Neuronal stem cell (in vitro differentiated cells): ENCODE results near the gene RUFY4.

ENCODE experiments used
- DNase-seq: peaks from one replicate; pipeline ENCODE4 v3.0.0-alpha.2; 2013; ENCODE audit warnings: low spot score
- H2AFZ ChIP-seq: one replicate; pipeline ENCODE4 v1.6.1; 2013; ENCODE audit warnings: mild to moderate bottlenecking, low read length, inconsistent platforms
- H2AK5ac ChIP-seq: 2 replicates; pipeline ENCODE4 v1.6.1; 2013; ENCODE audit warnings: low read depth, mild to moderate bottlenecking, inconsistent platforms, low read length, moderate library complexity, mixed read lengths
- H2BK120ac ChIP-seq: 2 replicates; pipeline ENCODE4 v1.6.1; 2013; ENCODE audit warnings: low read depth, mild to moderate bottlenecking, inconsistent platforms, low read length, moderate library complexity, mixed read lengths
- H2BK12ac ChIP-seq: one replicate; pipeline ENCODE4 v1.6.1; 2013; ENCODE audit warnings: low read length, inconsistent platforms
- H2BK15ac ChIP-seq: 2 replicates; pipeline ENCODE4 v1.6.1; 2013; ENCODE audit warnings: mild to moderate bottlenecking, low read length, inconsistent platforms, mixed read lengths
- H2BK5ac ChIP-seq: one replicate; pipeline ENCODE4 v1.6.1; 2013; ENCODE audit warnings: inconsistent platforms, mild to moderate bottlenecking, low read length, moderate library complexity
- H3K14ac ChIP-seq: one replicate; pipeline ENCODE4 v1.6.1; 2013; ENCODE audit warnings: low read length, inconsistent platforms
- H3K18ac ChIP-seq: 2 replicates; pipeline ENCODE4 v1.6.1; 2013; ENCODE audit warnings: low read length, inconsistent platforms
- H3K23ac ChIP-seq: 2 replicates; pipeline ENCODE4 v1.6.1; 2013; ENCODE audit warnings: low read depth, mild to moderate bottlenecking, mixed read lengths, low read length, inconsistent platforms; ENCODE audit not compliant: poor library complexity
- H3K27ac ChIP-seq: replicated peaks from 3 replicates; pipeline ENCODE4 v1.5.1; 2013; ENCODE audit warnings: low read length, inconsistent platforms
- H3K27me3 ChIP-seq, 3 experiments: 2 replicates each; pipeline ENCODE4 v1.6.1; 2013; ENCODE audit warnings: low read length in 3 of 3, mild to moderate bottlenecking in 2 of 3, inconsistent platforms in 1 of 3, low read depth in 1 of 3, mixed read lengths in 1 of 3, moderate library complexity in 1 of 3; ENCODE audit not compliant: control insufficient read depth in 3 of 3, insufficient read depth in 3 of 3
- H3K36me3 ChIP-seq, 2 donors: replicated peaks in 1 of 2; 2 replicates each; pipeline ENCODE4 v1.6.1; 2013; ENCODE audit warnings: low read length in 2 of 2; ENCODE audit not compliant: control insufficient read depth in 2 of 2, insufficient read depth in 2 of 2
- H3K4ac ChIP-seq: 2 replicates; pipeline ENCODE4 v1.6.1; 2013; ENCODE audit warnings: inconsistent platforms, mild to moderate bottlenecking, low read length, moderate library complexity
- H3K4me1 ChIP-seq, 2 donors: 1 replicate in 1 of 2; 2 replicates in 1 of 2; pipeline ENCODE4 v1.6.1; 2013; ENCODE audit warnings: low read length in 2 of 2, low read depth in 1 of 2; ENCODE audit not compliant: control insufficient read depth in 2 of 2, insufficient read depth in 1 of 2
- H3K4me2 ChIP-seq: one replicate; pipeline ENCODE4 v1.6.1; 2013; ENCODE audit warnings: mild to moderate bottlenecking, low read length, inconsistent platforms; ENCODE audit not compliant: insufficient read depth, poor library complexity, severe bottlenecking
- H3K4me3 ChIP-seq, 2 donors: 2 replicates each; pipeline ENCODE4 v1.5.1; 2013; ENCODE audit warnings: low read length in 2 of 2, mild to moderate bottlenecking in 2 of 2, inconsistent platforms in 1 of 2, moderate library complexity in 1 of 2
- H3K79me1 ChIP-seq: one replicate; pipeline ENCODE4 v1.6.1; 2013; ENCODE audit warnings: low read depth, mild to moderate bottlenecking, inconsistent platforms, low read length, moderate library complexity
- H3K9ac ChIP-seq: one replicate; pipeline ENCODE4 v1.6.1; 2013; ENCODE audit warnings: mild to moderate bottlenecking, low read depth, low read length, inconsistent platforms; ENCODE audit not compliant: poor library complexity
- H3K9me3 ChIP-seq, 2 donors: replicated peaks in 1 of 2; 2 replicates each; pipeline versions ENCODE3 to v1.6.1; 2013; ENCODE audit warnings: low read length in 2 of 2, mild to moderate bottlenecking in 2 of 2, inconsistent platforms in 1 of 2, low read depth in 1 of 2, mixed read lengths in 1 of 2, moderate library complexity in 1 of 2; ENCODE audit not compliant: control insufficient read depth in 2 of 2, insufficient read depth in 1 of 2
- H4K8ac ChIP-seq: one replicate; pipeline ENCODE4 v1.6.1; 2013; ENCODE audit warnings: low read depth, mild to moderate bottlenecking, inconsistent platforms, low read length, moderate library complexity
- H4K91ac ChIP-seq: one replicate; pipeline ENCODE4 v1.6.1; 2013; ENCODE audit warnings: low read length, low read depth, mild to moderate bottlenecking, inconsistent platforms; ENCODE audit not compliant: poor library complexity
- WGBS, 2 donors: extraction: QIAGEN DNeasy Blood & Tissue Kit; methylation state at CpG; one replicate each; pipeline ENCODE4 v1.1.7; 2013; ENCODE audit warnings: missing lambda C conversion rate in 2 of 2, mixed read lengths in 1 of 2; ENCODE audit not compliant: insufficient read length in 2 of 2, insufficient replicate concordance in 1 of 2; ENCODE audit errors: extremely low coverage in 2 of 2; 5-methylcytosine and 5-hydroxymethylcytosine counted together

Gene RUFY4

GRCh38 chr2:218083352-218083676 is 14.3 kb downstream of the RUFY4 start:
- Histone ChIP-seq H3K4me2 (no peak overlapping the region), H2BK5ac (no peak overlapping the region)
- WGBS, 2 donors, result no CpG with 5 or more reads among the region's 3 CpGs

DNA sequence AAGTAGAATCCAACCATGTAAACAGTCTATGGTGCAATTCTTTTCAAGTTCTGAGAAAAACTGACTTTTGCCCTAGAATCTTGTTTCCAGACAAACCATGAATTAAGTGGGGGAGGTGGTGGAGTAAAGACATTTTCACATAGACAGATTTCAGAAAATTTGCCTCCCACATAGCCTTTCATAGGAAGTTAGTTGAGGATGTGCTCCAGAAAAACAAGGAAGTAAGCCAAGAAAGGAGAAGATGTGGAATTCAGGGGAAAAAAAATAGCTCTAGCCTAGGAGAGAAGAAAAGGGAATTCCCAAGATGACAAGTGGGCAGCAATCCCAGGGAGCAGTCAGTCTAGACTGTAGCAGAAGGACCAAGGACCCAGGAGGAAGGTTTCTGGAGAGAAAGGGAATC is 17.4 kb downstream of the RUFY4 start:
- Histone ChIP-seq H3K79me1 (no peaks in the 10 kb centered on the region), H2BK5ac (no peak overlapping the region), H3K9me3 (peaks cover 0 to 3% of the 10 kb centered on the region in 2 donors), H3K14ac (no peak overlapping the region), H3K36me3 (no peaks in the 10 kb centered on the region), H4K8ac (no peak overlapping the region), H3K27ac (no peak overlapping the region), H3K23ac (no peak overlapping the region), H3K27me3 (no peaks in the 10 kb centered on the region), H3K4me1 (peaks cover 0 to 2% of the 10 kb centered on the region in 2 donors), H2BK12ac (no peak overlapping the region), H2AFZ (no peak overlapping the region), H2BK120ac (no peak overlapping the region), H3K4me3 (no peak overlapping the region), H4K91ac (no peak overlapping the region), H3K9ac (no peak overlapping the region), H2BK15ac (no peak overlapping the region), H3K4me2 (no peak overlapping the region), H3K18ac (no peak overlapping the region), H2AK5ac (no peak overlapping the region), H3K4ac (no peak overlapping the region)
- no peak for DNase-seq

More at GRCh38 chr2:218083352-218083676, 14.3 kb downstream of the RUFY4 start:
- Histone ChIP-seq H2BK12ac (no peak overlapping the region), H2BK120ac (no peak overlapping the region), H4K91ac (no peak overlapping the region), H3K27me3 (no peaks in the 10 kb centered on the region), H3K4me1 (peaks cover 0 to 2% of the 10 kb centered on the region in 2 donors), H2AFZ (no peak overlapping the region), H3K27ac (no peak overlapping the region), H3K18ac (no peak overlapping the region), H3K36me3 (no peaks in the 10 kb centered on the region), H3K79me1 (no peaks in the 10 kb centered on the region), H2BK15ac (no peak overlapping the region), H4K8ac (no peak overlapping the region), H3K9ac (no peak overlapping the region), H3K14ac (no peak overlapping the region), H2AK5ac (no peak overlapping the region), H3K4ac (no peak overlapping the region), H3K23ac (no peak overlapping the region), H3K9me3 (no peaks in the 10 kb centered on the region), H3K4me3 (no peak overlapping the region)
- DNase-seq, result no peak

GRCh38 chr2:218089259-218089658 is 20.2 kb downstream of the RUFY4 start:
- H3K9me3 ChIP-seq, result peaks cover 0 to 3% of the 10 kb centered on the region in 2 donors
- H3K4me3 ChIP-seq, result peak overlapping the region in 1 of 2 donors; percentile 44
- no peaks in the 10 kb centered on the region for H3K36me3 ChIP-seq
- no peak overlapping the region for H4K91ac ChIP-seq
- no peak overlapping the region for H3K23ac ChIP-seq
- H3K9ac ChIP-seq, result peak overlapping the region; percentile 3
- no peak overlapping the region for H3K27ac ChIP-seq
- no peak overlapping the region for H3K4me2 ChIP-seq
- no peak overlapping the region for H4K8ac ChIP-seq
- H2BK120ac ChIP-seq, result no peak overlapping the region
- no CpG with 5 or more reads among the region's 8 CpGs for WGBS, 2 donors
- H2AFZ ChIP-seq, result no peak overlapping the region
- no peak overlapping the region for H3K4ac ChIP-seq
- H3K14ac ChIP-seq, result peak overlapping the region; percentile 13
- H2AK5ac ChIP-seq, result no peak overlapping the region
- H2BK12ac ChIP-seq, result no peak overlapping the region
- no peak overlapping the region for H2BK15ac ChIP-seq
- peak overlapping the region; percentile 10 for H2BK5ac ChIP-seq
- no peak for DNase-seq
- no peaks in the 10 kb centered on the region for H3K4me1 ChIP-seq
- H3K27me3 ChIP-seq, result no peaks in the 10 kb centered on the region
- H3K18ac ChIP-seq, result peak overlapping the region; percentile 35
- H3K79me1 ChIP-seq, result no peaks in the 10 kb centered on the region

DNA sequence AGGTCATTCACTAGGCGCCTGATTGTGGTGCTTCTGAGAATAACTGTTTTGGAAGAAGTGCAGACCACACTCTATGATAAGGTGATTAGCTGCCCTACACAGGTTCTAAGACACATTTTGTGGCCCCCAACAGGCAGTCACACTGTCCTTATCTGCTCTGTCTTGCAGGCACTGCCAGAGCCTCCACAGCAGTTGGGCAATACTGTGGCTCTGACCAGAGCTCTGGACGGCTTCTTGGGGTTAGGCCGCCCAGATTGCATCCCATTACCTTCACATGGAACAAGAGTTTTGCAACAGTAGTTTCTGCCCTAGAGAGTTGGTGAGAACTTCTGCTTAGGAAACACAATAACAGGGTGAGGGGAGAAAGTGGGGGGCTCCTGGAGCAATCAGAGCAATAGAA is 22.7 kb downstream of the RUFY4 start:
- Histone ChIP-seq H3K9ac (no peak overlapping the region), H2BK12ac (no peak overlapping the region), H4K8ac (no peak overlapping the region), H2BK5ac (no peak overlapping the region), H3K4me3 (no peak overlapping the region), H2AK5ac (no peak overlapping the region), H3K14ac (no peak overlapping the region), H2AFZ (no peak overlapping the region), H3K18ac (no peak overlapping the region), H3K27me3 (no peaks in the 10 kb centered on the region), H3K79me1 (no peaks in the 10 kb centered on the region), H3K36me3 (no peaks in the 10 kb centered on the region), H4K91ac (no peak overlapping the region), H3K9me3 (peaks cover 0 to 3% of the 10 kb centered on the region in 2 donors), H3K4ac (no peak overlapping the region), H3K4me2 (no peak overlapping the region), H3K4me1 (no peaks in the 10 kb centered on the region), H2BK15ac (no peak overlapping the region), H2BK120ac (no peak overlapping the region), H3K23ac (no peak overlapping the region), H3K27ac (no peak overlapping the region)
- DNase-seq, result no peak
- no CpG with 5 or more reads among the region's 3 CpGs for WGBS, 2 donors
